ENCODE results near the gene GNAL. TPM values are rescaled to one million over a fixed set of nuclear protein-coding genes. Genes with fewer than 3 reads are reported as not detected.

GNAL gene
- total and polyA plus RNA-seq, 4 donors, result 0.15 to 0.92 (median 0.72) TPM

- 81% methylated on average over 10 of the region's 10 CpGs for WGBS
- H3K27me3 ChIP-seq (ENCODE audit: control insufficient read depth in 4 of 4, insufficient read depth in 4 of 4, low read length in 3 of 4), result no peaks in the 10 kb centered on the region
- H3K4me1 ChIP-seq (ENCODE audit: control insufficient read depth in 4 of 4, insufficient read depth in 4 of 4, low read length in 3 of 4), result no peaks in the 10 kb centered on the region
- H3K36me3 ChIP-seq (ENCODE audit: control insufficient read depth in 4 of 4, insufficient read depth in 3 of 4, low read depth in 1 of 4, low read length in 3 of 4), result no peaks in the 10 kb centered on the region
- no peak overlapping the region for H3K9ac ChIP-seq (ENCODE audit: low read depth in 1 of 2, low read length in 2 of 2)
- TF ChIP-seq EGR1 (IDR thresholded peaks at IDR 0.05; ENCODE audit: low read depth in 2 of 2) (no peak), HNF4G (IDR thresholded peaks at IDR 0.05) (no peak), NR2F2 (IDR thresholded peaks at IDR 0.05) (no peak), FOXA1 (IDR thresholded peaks at IDR 0.05) (no peak), RXRA (IDR thresholded peaks at IDR 0.05) (no peak), ZBTB33 (IDR thresholded peaks at IDR 0.05) (no peak), JUND (IDR thresholded peaks at IDR 0.05) (no peak), RAD21 (IDR thresholded peaks at IDR 0.05) (no peak), ATF3 (IDR thresholded peaks at IDR 0.05) (no peak), CTCF (IDR thresholded peaks at IDR 0.05; ENCODE audit: low read depth, low read length, missing input control) (no peak), TAF1 (conservative IDR thresholded peaks at IDR 0.05) (no peak), FOXA2 (IDR thresholded peaks at IDR 0.05) (no peak), REST (IDR thresholded peaks at IDR 0.05) (no peak), SP1 (IDR thresholded peaks at IDR 0.05) (no peak), HNF4A (conservative IDR thresholded peaks at IDR 0.05) (no peak), GABPA (IDR thresholded peaks at IDR 0.05 in 1 of 2, conservative IDR thresholded peaks at IDR 0.05 in 1 of 2) (no peak), YY1 (IDR thresholded peaks at IDR 0.05) (no peak), MAX (IDR thresholded peaks at IDR 0.05) (no peak)
- H3K27ac ChIP-seq (ENCODE audit: low read depth in 1 of 2, low read length in 2 of 2), result no peak overlapping the region
- no peaks in the 10 kb centered on the region for H3K9me3 ChIP-seq (ENCODE audit: control insufficient read depth in 4 of 4, low read length in 3 of 4)
- H3K4me3 ChIP-seq (ENCODE audit: low read depth in 1 of 3, low read length in 3 of 3), result no peak overlapping the region
- DNase-seq (ENCODE audit: low spot score), result no peak
Observed at GRCh38 chr18:11866329-11866728, 177.3 kb downstream of the GNAL start.

All from liver (tissue), 9 donors.